GM21447 (cell line): Measurements from ENCODE around the gene TAS2R20.

Experiments
- ATAC-seq: cut with Tn5 transposase; IDR thresholded peaks from one replicate; pipeline ENCODE4 v1.9.1; 2021; ENCODE audit not compliant: unreplicated experiment

Gene TAS2R20

GRCh38 chr12:10960211-10960610, 37.9 kb downstream of the TAS2R20 start:
- ATAC-seq, result no peak

DNA sequence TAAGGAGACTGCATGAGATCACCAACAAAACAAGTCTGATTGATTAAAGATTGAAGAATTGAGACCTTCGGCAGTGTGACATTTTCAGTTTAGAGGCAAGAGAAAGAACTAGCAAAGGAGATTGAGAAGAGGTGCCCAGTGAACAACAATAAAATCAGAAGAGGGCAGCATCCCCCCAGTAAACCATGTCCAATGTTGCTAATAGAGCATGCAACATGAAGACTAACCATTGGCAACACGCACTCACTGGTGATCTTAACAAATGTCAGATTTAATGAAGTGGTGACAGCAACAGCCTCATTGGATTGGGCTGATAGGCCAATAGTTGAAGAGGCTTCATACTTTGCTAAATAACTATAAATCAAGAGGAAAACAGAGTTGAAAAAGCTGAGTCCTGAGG, 38.3 kb downstream of the TAS2R20 start:
- ATAC-seq, result no peak

DNA sequence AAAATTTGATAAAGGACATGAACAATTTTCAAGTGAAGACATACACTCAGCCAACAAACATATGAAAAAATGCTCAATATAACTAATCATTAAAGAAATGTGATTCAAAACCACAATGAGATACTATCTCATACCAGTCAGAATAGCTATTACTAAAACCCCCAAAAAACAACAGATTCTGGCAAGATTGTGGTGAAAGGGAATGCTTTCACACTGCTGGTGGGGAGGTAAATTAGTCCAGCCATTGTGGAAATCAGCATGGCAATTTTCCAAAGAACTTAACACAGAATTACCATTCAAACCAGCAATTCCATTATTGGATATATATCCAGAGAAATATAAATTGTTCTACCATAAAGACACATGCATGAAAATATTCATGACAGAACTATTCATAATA, 40.4 kb downstream of the TAS2R20 start:
- no peak for ATAC-seq

DNA sequence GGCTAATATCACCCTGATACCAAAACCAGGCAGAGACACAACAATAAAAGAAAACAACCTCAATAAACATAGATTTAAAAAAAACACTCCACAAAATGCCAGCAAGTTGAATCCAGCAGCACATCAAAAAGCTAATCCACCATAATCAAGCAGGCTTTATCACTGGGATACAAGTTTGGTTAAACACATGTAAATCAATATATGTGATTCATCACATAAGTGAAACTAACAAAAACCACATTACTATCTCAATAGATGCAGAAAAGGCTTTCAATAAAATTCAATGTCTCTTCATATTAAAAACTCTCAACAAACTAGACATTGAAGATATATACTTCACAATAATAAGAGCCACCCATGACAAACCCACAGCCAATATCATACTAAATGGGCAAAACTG, 42.0 kb downstream of the TAS2R20 start:
- ATAC-seq, result no peak

GRCh38 chr12:10952645-10953044, 45.5 kb downstream of the TAS2R20 start:
- no peak for ATAC-seq
